ENCODE measurements around the gene TULP3. TPM values are rescaled to one million over a fixed set of nuclear protein-coding genes. Genes with fewer than 3 reads are reported as not detected.

Gene TULP3
- total RNA-seq, 2 experiments from 2014 or later: 9.2 to 10.5 TPM

GRCh38 chr12:2979806-2980205 lies 89.1 kb downstream of the TULP3 start:
- ATAC-seq (no peak), DNase-seq (no peak)
- Mint-ChIP-seq H3K9me3 (ENCODE audit: insufficient read depth) (no peaks in the 10 kb centered on the region), H3K4me1 (ENCODE audit: low read depth) (no peaks in the 10 kb centered on the region), H3K4me3 (no peak overlapping the region), H3K27me3 (ENCODE audit: low read depth) (peaks cover 2% of the 10 kb centered on the region), H3K27ac (no peak overlapping the region), H3K36me3 (ENCODE audit: low read depth) (no peaks in the 10 kb centered on the region)
- POLR2A ChIA-PET: no interaction called here
- CTCF ChIA-PET: no interaction called here

- Mint-ChIP-seq H3K36me3 (ENCODE audit: low read depth) (no peaks in the 10 kb centered on the region), H3K4me3 (no peak overlapping the region), H3K9me3 (ENCODE audit: insufficient read depth) (no peaks in the 10 kb centered on the region), H3K27me3 (ENCODE audit: low read depth) (peaks cover 2% of the 10 kb centered on the region), H3K27ac (no peak overlapping the region), H3K4me1 (ENCODE audit: low read depth) (no peaks in the 10 kb centered on the region)
- ATAC-seq (no peak), DNase-seq (no peak)
- ChIA-PET CTCF (no interaction called here), POLR2A (no interaction called here)
These were observed 89.9 kb downstream of the TULP3 start for GRCh38 chr12:2980630-2981029.

DNA sequence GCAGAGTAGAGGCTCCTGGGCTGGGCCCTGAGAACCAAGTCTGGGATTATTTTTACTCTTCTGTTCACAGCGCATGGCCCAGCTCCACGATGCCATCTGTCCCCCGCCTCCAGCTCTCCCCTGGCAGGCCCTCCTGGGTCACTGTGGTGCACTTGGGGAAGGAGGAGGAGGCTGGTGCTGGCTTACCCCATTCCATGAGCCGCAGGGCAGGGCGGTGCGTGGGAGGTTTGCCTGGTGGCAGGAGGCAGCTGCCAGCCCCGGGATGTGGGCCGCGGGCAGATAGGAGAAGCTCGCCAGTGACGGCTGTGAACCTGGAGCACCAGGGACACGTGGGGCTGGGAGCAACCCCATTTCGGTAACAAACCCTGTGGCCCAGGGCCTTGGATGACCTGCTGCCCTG lies 91.7 kb downstream of the TULP3 start:
- no peaks in the 10 kb centered on the region for H3K9me3 Mint-ChIP-seq (ENCODE audit: insufficient read depth)
- H3K4me1 Mint-ChIP-seq (ENCODE audit: low read depth): no peaks in the 10 kb centered on the region
- H3K36me3 Mint-ChIP-seq (ENCODE audit: low read depth): no peaks in the 10 kb centered on the region
- H3K27ac Mint-ChIP-seq: no peak overlapping the region
- no peak for DNase-seq
- ChIA-PET CTCF (no interaction called here), POLR2A (no interaction called here)
- peaks cover 2% of the 10 kb centered on the region for H3K27me3 Mint-ChIP-seq (ENCODE audit: low read depth)
- ATAC-seq: no peak
- no peak overlapping the region for H3K4me3 Mint-ChIP-seq

DNA sequence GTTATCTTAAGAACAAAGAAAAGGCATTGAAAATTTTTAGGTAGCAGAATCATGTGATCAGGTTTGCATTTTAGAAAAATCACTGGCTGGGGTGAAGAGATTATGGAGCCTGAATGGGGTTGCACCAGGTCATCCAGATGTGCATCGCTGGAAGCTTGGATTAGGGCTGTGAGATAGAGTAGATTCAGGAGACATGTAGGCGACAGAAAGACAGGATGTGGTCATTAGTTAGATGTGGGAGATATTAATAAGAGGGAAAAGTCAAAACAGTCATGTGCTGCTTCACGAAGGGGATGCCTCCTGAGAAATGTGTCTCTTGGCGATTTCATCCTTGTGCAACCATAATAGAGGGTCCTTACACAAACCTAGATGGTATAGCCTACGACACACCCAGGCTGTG lies 93.6 kb downstream of the TULP3 start:
- ChIA-PET CTCF (no interaction called here), POLR2A (no interaction called here)
- Mint-ChIP-seq H3K4me1 (ENCODE audit: low read depth) (no peaks in the 10 kb centered on the region), H3K4me3 (no peak overlapping the region), H3K27me3 (ENCODE audit: low read depth) (peaks cover 2% of the 10 kb centered on the region), H3K36me3 (ENCODE audit: low read depth) (no peaks in the 10 kb centered on the region), H3K27ac (no peak overlapping the region), H3K9me3 (ENCODE audit: insufficient read depth) (no peaks in the 10 kb centered on the region)
- DNase-seq (no peak), ATAC-seq (no peak)

GRCh38 chr12:2984698-2985097 lies 94.0 kb downstream of the TULP3 start:
- Mint-ChIP-seq H3K4me1 (ENCODE audit: low read depth) (no peaks in the 10 kb centered on the region), H3K27me3 (ENCODE audit: low read depth) (peaks cover 2% of the 10 kb centered on the region), H3K4me3 (no peak overlapping the region), H3K27ac (no peak overlapping the region), H3K36me3 (ENCODE audit: low read depth) (no peaks in the 10 kb centered on the region), H3K9me3 (ENCODE audit: insufficient read depth) (peaks cover under 1% of the 10 kb centered on the region)
- POLR2A ChIA-PET: no interaction called here
- CTCF ChIA-PET: no interaction called here
- ATAC-seq: no peak
- no peak for DNase-seq

DNA sequence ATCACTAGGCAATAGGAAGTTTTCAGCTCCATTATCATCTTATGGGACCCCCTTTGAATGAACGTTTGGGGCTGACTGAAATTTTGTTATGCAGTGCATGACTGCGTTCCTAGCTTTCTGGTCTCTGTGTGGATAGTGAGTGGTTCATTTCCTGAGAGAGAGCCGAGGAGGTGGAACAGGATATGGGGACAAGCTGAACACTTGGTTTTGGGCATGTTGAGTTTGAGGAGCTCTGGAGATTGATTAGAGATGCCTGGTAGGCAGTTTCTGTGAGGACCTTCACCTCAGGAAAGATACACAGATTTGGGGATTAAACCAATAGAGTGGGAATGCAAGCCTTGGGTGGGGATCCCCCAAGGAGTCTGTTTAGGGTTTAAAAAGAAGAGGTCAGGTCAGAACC lies 96.2 kb downstream of the TULP3 start:
- no peaks in the 10 kb centered on the region for H3K4me1 Mint-ChIP-seq (ENCODE audit: low read depth)
- H3K27ac Mint-ChIP-seq: no peak overlapping the region
- H3K9me3 Mint-ChIP-seq (ENCODE audit: insufficient read depth): peaks cover 3% of the 10 kb centered on the region
- H3K36me3 Mint-ChIP-seq (ENCODE audit: low read depth): no peaks in the 10 kb centered on the region
- DNase-seq (no peak), ATAC-seq (no peak)
- no peak overlapping the region for H3K4me3 Mint-ChIP-seq
- ChIA-PET CTCF (no interaction called here), POLR2A (no interaction called here)
- peaks cover 2% of the 10 kb centered on the region for H3K27me3 Mint-ChIP-seq (ENCODE audit: low read depth)

DNA sequence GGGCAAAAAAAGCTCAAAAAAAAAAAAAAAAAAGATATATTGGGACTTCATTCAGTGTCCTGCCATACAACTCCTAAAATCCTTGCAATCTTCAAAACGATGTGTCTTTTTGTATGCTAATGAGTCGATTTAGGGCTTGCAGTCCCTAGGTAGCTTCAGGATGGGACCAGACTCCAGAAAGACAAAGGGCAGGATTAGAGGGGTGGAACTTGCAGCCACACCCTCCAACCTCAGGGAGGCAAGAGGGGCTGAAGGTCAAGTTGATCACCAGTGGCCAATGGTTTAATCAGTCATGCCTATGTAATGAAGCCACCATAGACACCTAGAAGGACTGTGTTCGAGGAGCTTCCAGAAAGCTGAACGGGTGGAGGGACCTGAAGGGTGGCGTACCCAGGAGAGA lies 97.8 kb downstream of the TULP3 start:
- Mint-ChIP-seq H3K9me3 (ENCODE audit: insufficient read depth) (peaks cover 3% of the 10 kb centered on the region), H3K27me3 (ENCODE audit: low read depth) (peaks cover 2% of the 10 kb centered on the region), H3K27ac (no peak overlapping the region), H3K36me3 (ENCODE audit: low read depth) (no peaks in the 10 kb centered on the region), H3K4me3 (no peak overlapping the region), H3K4me1 (ENCODE audit: low read depth) (no peaks in the 10 kb centered on the region)
- CTCF ChIA-PET: no interaction called here
- ATAC-seq: no peak
- no peak for DNase-seq
- POLR2A ChIA-PET: no interaction called here

Other genes with a start within 250 kb of the TULP3 start
- 100 to 1,000 TPM in 1 of 2 experiments, 10 to 100 TPM in 1; 91.5 to 102 TPM for gene FKBP4, start 95.9 kb upstream of the TULP3 start, total RNA-seq
- gene ITFG2, start 78.2 kb upstream of the TULP3 start, total RNA-seq: 10 to 100 TPM; 42.3 to 44.5 TPM
- not detected for gene NRIP2, start 55.9 kb upstream of the TULP3 start, total RNA-seq
- under 1 TPM; 0.29 to 0.40 TPM for gene TEX52, start 33.9 kb upstream of the TULP3 start, total RNA-seq
- 100 to 1,000 TPM; 138 to 142 TPM for gene FOXM1, start 13.7 kb upstream of the TULP3 start, total RNA-seq
- 10 to 100 TPM; 56.9 to 65.9 TPM for gene RHNO1, start 13.7 kb upstream of the TULP3 start, total RNA-seq
- gene TEAD4, start 68.5 kb downstream of the TULP3 start, total RNA-seq: under 1 TPM; 0.34 to 0.44 TPM
- not detected for gene TSPAN9, start 186.5 kb downstream of the TULP3 start, total RNA-seq

Data from activated CD8-positive, alpha-beta T cell treated with anti-CD3 and anti-CD28 coated beads, Interleukin-2, amount 10 ng/mL, durations not matched to agents 7 days and 5 days (primary cell).